ENCODE results near the gene SCNN1A. TPM values are rescaled to one million over a fixed set of nuclear protein-coding genes. Genes with fewer than 3 reads are reported as not detected.

The SCNN1A gene
- total RNA-seq, 1 experiment from 2014 or later, result 28.5 TPM

DNA sequence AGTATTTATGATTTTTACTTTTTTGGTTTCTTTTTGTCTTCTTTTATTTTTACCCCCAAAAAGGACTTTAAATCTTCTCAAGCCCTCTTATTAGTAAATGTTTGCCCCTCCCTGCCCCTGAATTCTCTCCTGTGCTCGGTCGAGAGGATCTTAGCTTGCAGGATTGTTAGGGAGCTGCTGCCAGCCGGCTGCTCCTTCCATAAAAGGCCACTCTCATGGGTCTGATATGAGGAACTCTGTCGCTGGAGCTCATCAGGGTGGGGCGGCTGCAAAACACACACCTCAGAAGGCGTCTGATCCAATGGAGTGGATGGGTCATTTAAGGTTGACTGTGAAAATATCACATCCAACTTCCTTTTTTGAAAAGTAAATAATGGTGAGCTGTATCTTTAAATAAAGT, 17.1 kb upstream of the SCNN1A start:
- no peaks in the 10 kb centered on the region for H3K27me3 ChIP-seq (ENCODE audit: control insufficient read depth, insufficient read depth, low read length)
- no peak for DNase-seq
- no peak overlapping the region for H3K4me3 ChIP-seq (ENCODE audit: insufficient read depth, low read depth, low read length)

DNA sequence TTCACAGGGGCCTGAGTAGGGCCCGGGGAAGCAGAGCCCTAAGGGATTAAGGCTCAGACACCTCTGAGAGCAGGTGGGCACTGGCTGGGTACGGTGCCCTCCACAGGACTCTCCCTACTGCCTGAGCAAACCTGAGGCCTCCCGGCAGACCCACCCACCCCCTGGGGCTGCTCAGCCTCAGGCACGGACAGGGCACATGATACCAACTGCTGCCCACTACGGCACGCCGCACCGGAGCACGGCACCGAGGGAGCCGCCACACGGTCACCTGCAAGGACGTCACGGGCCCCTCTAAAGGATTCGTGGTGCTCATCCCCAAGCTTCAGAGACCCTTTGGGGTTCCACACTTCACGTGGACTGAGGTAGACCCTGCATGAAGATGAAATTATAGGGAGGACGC, 15.7 kb upstream of the SCNN1A start:
- H3K36me3 ChIP-seq (replicated peaks; ENCODE audit: control insufficient read depth, insufficient read depth, low read length), result 0 out of 2 replicates have a peak, but pooled peaks cover 1% of the 10 kb centered on the region
- DNase-seq, result peak; percentile 37

More for the DNA sequence above, 17.1 kb upstream of the SCNN1A start:
- 0 out of 2 replicates have a peak, but pooled peaks cover 1% of the 10 kb centered on the region for H3K36me3 ChIP-seq (replicated peaks; ENCODE audit: control insufficient read depth, insufficient read depth, low read length)

DNA sequence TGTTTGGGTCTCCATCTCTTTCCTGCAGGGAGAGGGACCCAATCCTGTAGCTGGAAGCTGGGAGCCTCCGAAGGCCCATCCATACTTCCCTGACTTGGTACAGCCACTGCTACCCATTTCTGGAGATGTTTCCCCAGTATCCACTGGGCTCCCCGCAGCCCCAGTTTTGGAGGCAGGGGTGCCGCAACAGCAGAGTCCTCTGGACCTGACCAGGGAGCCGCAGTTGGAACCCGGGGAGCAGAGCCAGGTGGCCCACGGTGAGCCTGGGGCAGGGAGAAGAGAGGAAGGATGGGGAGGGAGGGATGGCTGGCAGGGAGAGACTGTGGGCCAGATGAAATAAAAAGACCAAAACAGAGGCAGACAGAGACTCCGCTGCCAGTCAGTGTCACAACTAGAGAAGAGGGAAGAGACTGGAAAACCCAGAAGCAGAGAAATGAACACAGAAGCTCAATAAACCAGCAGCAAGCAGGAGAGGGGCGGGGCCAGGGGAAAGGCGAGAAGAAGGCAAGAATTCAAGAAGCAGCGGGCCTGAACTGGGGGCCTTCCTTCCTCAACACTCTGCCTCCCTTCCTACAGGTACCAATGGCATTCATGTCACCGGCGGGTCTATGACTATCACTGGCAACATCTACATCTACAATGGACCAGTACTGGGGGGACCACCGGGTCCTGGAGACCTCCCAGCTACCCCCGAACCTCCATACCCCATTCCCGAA, 14.9 kb upstream of the SCNN1A start:
- Histone ChIP-seq H3K27me3 (ENCODE audit: control insufficient read depth, insufficient read depth, low read length) (no peaks in the 10 kb centered on the region), H3K36me3 (replicated peaks; ENCODE audit: control insufficient read depth, insufficient read depth, low read length) (0 out of 2 replicates have a peak, but pooled peaks cover 1% of the 10 kb centered on the region), H3K4me3 (ENCODE audit: insufficient read depth, low read depth, low read length) (no peak overlapping the region)
- peak; percentile 56 for DNase-seq

More for the DNA sequence above, 15.7 kb upstream of the SCNN1A start:
- Histone ChIP-seq H3K27me3 (ENCODE audit: control insufficient read depth, insufficient read depth, low read length) (no peaks in the 10 kb centered on the region), H3K4me3 (ENCODE audit: insufficient read depth, low read depth, low read length) (no peak overlapping the region)

DNA sequence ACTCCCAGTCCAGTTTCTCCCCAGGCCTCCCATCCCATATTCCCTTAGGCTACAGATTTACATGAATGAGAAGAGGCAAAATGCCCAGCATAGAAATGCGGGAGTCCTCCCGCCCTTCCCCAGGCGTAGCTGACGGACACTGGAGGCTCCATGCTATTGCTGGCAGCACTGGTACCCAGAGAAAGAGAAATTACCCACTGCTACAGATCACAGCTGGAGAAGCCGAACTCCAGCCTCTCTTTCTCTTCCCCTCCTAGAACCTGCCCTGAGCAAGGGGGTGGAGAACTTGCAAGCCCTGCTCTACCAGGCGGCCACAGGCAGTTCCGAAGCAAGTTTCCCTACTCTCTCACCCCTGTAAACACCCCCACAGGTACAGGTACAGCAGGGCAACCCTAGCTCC, 12.2 kb upstream of the SCNN1A start:
- peak; percentile 55 for DNase-seq
- H3K27me3 ChIP-seq (ENCODE audit: control insufficient read depth, insufficient read depth, low read length), result peaks cover 22% of the 10 kb centered on the region
- 0 out of 2 replicates have a peak, but pooled peaks cover 1% of the 10 kb centered on the region for H3K36me3 ChIP-seq (replicated peaks; ENCODE audit: control insufficient read depth, insufficient read depth, low read length)
- no peak overlapping the region for H3K4me3 ChIP-seq (ENCODE audit: insufficient read depth, low read depth, low read length)

DNA sequence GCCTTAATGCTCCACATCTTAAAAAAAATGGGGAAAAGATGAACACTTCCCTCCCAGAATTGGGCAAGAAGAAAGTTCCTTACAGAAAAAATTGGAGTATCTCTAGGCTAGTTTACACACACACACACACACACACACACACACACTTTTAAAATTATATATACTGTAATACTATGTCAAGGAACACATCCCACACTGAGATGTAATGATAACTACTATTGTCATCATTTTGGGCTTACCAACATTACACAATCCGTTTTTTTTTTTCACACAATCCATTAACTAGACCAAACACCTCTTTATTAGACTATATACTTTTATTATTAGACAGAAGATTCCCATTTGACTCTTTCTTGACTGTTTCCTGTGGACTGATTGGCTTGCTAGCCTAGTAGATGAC, 11.1 kb upstream of the SCNN1A start:
- Histone ChIP-seq H3K4me3 (ENCODE audit: insufficient read depth, low read depth, low read length) (no peak overlapping the region), H3K36me3 (replicated peaks; ENCODE audit: control insufficient read depth, insufficient read depth, low read length) (0 out of 2 replicates have a peak, but pooled peaks cover 1% of the 10 kb centered on the region), H3K27me3 (ENCODE audit: control insufficient read depth, insufficient read depth, low read length) (peaks cover 24% of the 10 kb centered on the region)
- no peak for DNase-seq

DNA sequence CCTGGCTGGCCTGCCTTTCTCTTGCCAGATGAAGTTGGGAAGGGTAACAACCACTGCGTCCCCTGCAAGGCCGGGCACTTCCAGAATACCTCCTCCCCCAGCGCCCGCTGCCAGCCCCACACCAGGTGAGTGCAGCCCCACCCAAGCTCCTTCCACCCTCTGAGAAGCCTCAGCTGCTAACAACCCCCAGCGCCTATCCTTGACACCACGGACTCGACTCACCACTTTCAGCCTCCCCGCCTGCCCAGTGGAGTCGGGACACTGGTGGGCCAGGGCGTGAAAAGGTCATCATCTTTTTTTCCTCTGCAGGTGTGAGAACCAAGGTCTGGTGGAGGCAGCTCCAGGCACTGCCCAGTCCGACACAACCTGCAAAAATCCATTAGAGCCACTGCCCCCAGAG, 10.7 kb upstream of the SCNN1A start:
- no peak for DNase-seq
- Histone ChIP-seq H3K4me3 (ENCODE audit: insufficient read depth, low read depth, low read length) (no peak overlapping the region), H3K36me3 (replicated peaks; ENCODE audit: control insufficient read depth, insufficient read depth, low read length) (0 out of 2 replicates have a peak, but pooled peaks cover 1% of the 10 kb centered on the region), H3K27me3 (ENCODE audit: control insufficient read depth, insufficient read depth, low read length) (peaks cover 25% of the 10 kb centered on the region)

DNA sequence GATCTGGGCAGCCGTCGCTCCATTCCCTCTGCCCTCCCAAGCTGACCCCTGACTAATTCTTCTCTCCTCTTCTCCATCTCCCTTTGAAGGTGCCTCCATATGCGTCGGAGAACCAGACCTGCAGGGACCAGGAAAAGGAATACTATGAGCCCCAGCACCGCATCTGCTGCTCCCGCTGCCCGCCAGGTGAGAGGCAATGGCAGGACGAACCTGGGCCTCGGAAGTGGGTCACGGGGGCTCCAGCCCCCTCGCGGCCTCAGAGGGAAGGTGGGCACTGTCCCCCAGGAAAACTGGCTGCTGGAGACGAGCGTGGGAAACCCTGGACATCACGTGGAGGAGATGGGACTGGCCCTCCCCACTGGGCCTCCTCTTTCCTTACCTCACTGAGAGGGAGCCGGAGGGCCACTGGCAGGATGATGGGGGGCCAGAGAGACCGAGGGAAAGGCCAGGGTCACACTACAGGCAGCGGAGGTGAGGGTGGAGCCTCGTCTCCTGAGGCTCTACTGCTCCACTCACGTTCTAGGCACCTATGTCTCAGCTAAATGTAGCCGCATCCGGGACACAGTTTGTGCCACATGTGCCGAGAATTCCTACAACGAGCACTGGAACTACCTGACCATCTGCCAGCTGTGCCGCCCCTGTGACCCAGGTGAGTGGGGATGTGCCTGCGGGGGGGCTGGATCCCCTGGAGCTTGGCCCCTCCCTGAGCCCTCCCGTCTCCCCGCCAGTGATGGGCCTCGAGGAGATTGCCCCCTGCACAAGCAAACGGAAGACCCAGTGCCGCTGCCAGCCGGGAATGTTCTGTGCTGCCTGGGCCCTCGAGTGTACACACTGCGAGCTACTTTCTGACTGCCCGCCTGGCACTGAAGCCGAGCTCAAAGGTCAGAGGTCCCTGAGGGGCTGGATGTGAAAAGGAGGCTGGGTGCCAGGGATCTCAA, 9.4 kb upstream of the SCNN1A start:
- H3K36me3 ChIP-seq (replicated peaks; ENCODE audit: control insufficient read depth, insufficient read depth, low read length), result 0 out of 2 replicates have a peak, but pooled peaks cover 1% of the 10 kb centered on the region
- H3K4me3 ChIP-seq (ENCODE audit: insufficient read depth, low read depth, low read length), result no peak overlapping the region
- peak; percentile 46 for DNase-seq
- H3K27me3 ChIP-seq (ENCODE audit: control insufficient read depth, insufficient read depth, low read length), result peaks cover 26% of the 10 kb centered on the region

DNA sequence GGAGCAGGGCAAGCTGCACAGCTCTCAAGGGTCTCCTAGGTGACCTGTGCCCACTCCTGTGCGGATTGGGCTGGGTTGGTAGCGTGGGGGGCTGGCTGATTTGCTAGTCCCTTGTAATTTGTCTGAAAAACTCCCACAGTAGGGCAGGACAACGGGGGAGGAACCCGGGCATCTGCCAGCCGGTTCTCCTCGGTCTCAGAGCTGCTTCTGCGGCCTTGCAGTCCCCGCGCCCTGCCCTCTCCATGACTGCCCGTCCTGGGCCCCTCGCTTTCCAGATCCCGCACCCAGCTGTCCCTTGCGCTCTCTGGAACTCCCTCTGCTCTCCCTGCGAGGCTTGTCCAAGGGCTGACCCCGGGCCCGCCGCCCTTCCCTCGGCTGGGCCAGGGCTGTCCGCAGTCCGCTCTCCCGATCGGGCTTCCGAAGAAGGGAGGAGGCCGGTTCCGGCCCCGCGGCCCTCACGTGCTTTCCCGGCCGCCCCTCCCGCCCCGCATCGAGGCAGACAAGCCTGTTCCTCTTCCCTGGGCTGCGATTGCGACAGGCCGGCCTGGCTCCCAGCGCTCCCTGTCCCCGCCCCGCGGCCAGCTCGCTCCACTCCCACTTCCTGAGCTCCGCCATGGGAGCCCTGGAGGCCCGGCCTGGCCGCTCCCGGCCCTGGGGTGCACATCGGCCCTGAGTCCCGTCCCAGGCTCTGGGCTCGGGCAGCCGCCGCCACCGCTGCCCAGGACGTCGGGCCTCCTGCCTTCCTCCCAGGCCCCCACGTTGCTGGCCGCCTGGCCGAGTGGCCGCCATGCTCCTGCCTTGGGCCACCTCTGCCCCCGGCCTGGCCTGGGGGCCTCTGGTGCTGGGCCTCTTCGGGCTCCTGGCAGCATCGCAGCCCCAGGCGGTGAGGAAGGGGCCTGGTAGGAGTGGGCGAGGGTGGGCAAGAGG, 8.5 kb upstream of the SCNN1A start, which contains the start of gene LTBR:
Gene LTBR (plus strand): TSS at position 591 of the 927 bp plus-strand sequence. CDS start 197 bp downstream, at position 788.
- H3K4me3 ChIP-seq (ENCODE audit: insufficient read depth, low read depth, low read length), result no peak within 1 kb of the TSS; the same call in 1 of the 2 replicates
- peak; percentile 89 for DNase-seq
- peaks cover 26% of the 10 kb centered on the region for H3K27me3 ChIP-seq (ENCODE audit: control insufficient read depth, insufficient read depth, low read length)
- H3K36me3 ChIP-seq (replicated peaks; ENCODE audit: control insufficient read depth, insufficient read depth, low read length), result 0 out of 2 replicates have a peak, but pooled peaks cover 1% of the 10 kb centered on the region

DNA sequence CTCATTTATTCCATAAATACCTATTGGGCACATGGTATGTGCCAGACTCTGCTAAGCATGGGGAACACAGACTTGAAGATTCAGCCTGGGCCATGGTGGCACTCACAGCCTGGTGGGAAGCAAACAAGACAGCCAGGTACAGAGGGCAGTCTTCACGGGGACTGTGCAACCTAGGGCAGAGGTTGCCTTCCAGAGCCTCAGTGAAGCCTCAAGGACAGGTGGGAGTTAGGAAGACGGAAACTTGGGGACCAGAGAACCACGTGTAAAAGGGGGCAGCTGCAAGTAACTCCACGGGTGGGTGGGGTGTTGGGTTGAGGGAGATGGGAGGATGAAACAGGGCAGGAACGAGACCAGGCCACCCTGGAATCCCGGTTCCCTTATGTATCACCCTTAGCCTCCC, 7.6 kb upstream of the SCNN1A start:
- H3K4me3 ChIP-seq (ENCODE audit: insufficient read depth, low read depth, low read length), result no peak overlapping the region
- no peaks in the 10 kb centered on the region for H3K36me3 ChIP-seq (replicated peaks; ENCODE audit: control insufficient read depth, insufficient read depth, low read length)
- peaks cover 26% of the 10 kb centered on the region for H3K27me3 ChIP-seq (ENCODE audit: control insufficient read depth, insufficient read depth, low read length)
- peak; percentile 13 for DNase-seq

DNA sequence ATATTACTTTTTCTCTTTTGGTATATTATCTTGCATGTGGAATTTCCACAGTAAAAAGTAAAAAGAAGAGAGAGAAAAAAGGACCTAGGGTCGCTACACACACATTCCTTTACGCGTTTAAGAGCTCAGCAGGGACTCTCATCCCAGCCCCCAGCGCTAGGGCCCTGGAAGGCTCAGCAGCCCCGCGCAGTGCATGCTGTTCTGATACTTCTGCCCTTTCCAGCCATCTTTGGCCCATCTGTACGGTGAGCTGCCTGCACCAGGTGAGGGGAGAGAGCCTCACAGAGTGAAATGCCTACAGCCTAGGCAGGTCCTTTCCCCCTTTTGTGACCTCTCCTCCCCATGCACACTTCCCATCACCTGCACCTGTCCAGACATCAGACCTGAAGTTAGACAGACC, 7.0 kb upstream of the SCNN1A start:
- no peak overlapping the region for H3K4me3 ChIP-seq (ENCODE audit: insufficient read depth, low read depth, low read length)
- H3K36me3 ChIP-seq (replicated peaks; ENCODE audit: control insufficient read depth, insufficient read depth, low read length), result no peaks in the 10 kb centered on the region
- no peak for DNase-seq
- H3K27me3 ChIP-seq (ENCODE audit: control insufficient read depth, insufficient read depth, low read length), result peaks cover 26% of the 10 kb centered on the region

DNA sequence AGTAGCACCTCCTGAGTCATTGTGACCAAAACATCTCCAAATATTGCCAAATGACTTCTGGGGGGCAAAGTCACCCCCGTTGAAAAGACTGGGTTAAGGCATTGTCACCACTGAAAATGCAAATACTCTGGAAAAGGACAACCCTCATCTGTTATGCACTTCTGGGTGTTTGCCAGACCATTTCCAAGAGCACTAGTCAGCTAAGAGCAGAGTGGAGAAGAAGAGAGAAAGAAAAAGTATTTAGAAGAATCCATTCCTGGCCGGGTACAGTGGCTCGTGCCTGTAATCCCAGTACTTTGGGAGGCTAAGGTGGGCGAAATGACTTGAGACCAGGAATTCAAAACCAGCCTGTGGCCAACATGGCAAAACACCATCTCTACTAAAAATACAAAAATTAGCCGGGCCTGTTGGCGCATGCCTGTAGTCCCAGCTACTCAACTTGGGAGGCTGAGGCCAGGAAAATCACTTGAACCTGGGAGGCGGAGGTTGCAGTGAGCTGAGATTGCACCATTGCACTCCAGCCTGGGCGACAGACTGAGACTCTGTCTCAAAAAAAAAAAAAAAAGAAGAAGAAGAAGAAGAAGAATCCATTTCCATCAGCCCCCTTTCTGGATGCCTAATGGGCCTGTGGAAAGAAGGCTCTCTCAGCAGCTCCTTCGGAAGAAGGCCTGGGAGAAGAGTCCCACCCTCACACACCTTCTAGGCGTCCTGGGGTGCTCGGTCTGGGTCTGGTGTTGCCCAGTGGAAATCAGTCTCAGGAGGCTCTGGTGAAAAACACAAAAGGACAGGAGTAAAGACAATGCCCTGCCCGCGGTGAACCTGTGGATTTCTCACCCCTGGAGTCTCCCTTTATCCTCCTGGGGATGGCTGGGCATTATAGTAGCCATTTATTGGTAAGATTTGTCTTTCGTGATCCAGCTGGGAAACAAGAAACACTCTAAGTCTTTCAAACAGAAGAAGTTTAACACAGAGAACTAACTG, 5.1 kb upstream of the SCNN1A start:
- DNase-seq, result peak; percentile 24
- Histone ChIP-seq H3K36me3 (replicated peaks; ENCODE audit: control insufficient read depth, insufficient read depth, low read length) (no peaks in the 10 kb centered on the region), H3K4me3 (ENCODE audit: insufficient read depth, low read depth, low read length) (no peak overlapping the region), H3K27me3 (ENCODE audit: control insufficient read depth, insufficient read depth, low read length) (peaks cover 26% of the 10 kb centered on the region)

DNA sequence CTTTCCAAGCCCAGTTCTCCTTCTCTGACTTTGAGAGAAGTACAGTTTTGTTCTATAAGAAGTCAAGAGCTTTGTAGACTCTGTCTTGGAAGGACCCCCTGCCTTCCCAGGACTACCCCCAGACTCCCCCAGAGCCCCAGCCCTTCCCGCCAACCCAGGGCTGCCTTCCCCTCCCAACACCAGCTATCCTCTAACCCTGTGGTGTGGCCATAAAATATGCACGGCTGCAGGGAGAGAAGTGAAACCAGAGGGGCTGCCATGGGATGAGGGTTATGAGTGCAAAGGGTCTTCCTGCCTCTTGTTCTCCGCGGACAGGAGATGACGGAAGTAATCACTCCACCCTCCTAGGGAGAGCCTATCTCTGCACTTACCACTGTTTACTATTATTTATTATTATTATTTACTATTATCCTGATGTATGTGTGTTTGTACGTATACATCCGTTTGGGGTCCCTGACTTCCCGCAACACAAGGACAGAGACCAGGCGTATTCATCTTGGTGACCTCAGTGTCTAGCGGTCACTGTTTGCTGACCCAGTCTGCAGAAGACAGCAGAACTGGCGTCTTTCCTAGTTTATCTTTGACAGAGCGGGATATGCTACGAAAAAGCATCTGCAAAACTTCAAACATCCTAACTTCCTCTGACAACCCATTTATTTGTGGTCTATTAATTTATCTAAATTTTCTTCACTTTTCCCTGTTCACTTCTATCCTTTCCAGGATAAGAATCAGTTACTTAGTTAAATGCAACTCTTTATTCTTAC, 3.5 kb upstream of the SCNN1A start:
- Histone ChIP-seq H3K27me3 (ENCODE audit: control insufficient read depth, insufficient read depth, low read length) (peaks cover 17% of the 10 kb centered on the region), H3K4me3 (ENCODE audit: insufficient read depth, low read depth, low read length) (no peak overlapping the region), H3K36me3 (replicated peaks; ENCODE audit: control insufficient read depth, insufficient read depth, low read length) (no peaks in the 10 kb centered on the region)
- peak; percentile 13 for DNase-seq
